RWPE2 (cell line): ENCODE measurements around the gene TNFSF8.

Experiments
- ATAC-seq: fragments of 200-7000 bp; cut with Tn5 transposase; 3 replicates; pipeline ENCODE4 v1.9.1; 2021; ENCODE audit warnings: low read depth
- DNase-seq: peaks from one replicate; pipeline ENCODE4 v3.0.0-alpha.2; 2020; ENCODE audit warnings: low spot score
- H3K27ac ChIP-seq: fragments of 450-650 bp; 2 replicates; pipeline ENCODE4 v1.5.1; 2017; ENCODE audit warnings: mild to moderate bottlenecking; ENCODE audit not compliant: poor library complexity, severe bottlenecking
- H3K27me3 ChIP-seq: fragments of 250-450 bp; sonication (Bioruptor Pico); 2 replicates; pipeline ENCODE4 v1.5.1; 2021; ENCODE audit warnings: mild to moderate bottlenecking, moderate library complexity; ENCODE audit not compliant: insufficient read depth, poor library complexity, severe bottlenecking
- H3K36me3 ChIP-seq: fragments of 250-450 bp; sonication (Bioruptor Pico); 2 replicates; pipeline ENCODE4 v1.5.1; 2020; ENCODE audit warnings: low read depth, mild to moderate bottlenecking, moderate library complexity
- H3K4me1 ChIP-seq: fragments of 250-450 bp; sonication (Bioruptor Pico); 2 replicates; pipeline ENCODE4 v1.5.1; 2021; ENCODE audit warnings: mild to moderate bottlenecking, moderate library complexity; ENCODE audit not compliant: insufficient read depth, poor library complexity, severe bottlenecking
- H3K4me3 ChIP-seq: fragments of 250-450 bp; sonication (Bioruptor Pico); 2 replicates; pipeline ENCODE4 v1.5.1; 2021; ENCODE audit warnings: mild to moderate bottlenecking, moderate library complexity; ENCODE audit not compliant: severe bottlenecking
- H3K9me3 ChIP-seq: fragments of 250-450 bp; sonication (Bioruptor Pico); 2 replicates; pipeline ENCODE4 v1.5.1; 2021; ENCODE audit warnings: mild to moderate bottlenecking, moderate library complexity; ENCODE audit not compliant: severe bottlenecking
- CTCF ChIP-seq: fragments of 450-650 bp; IDR thresholded peaks from one replicate; pipeline ENCODE4 v1.5.1; 2017; ENCODE audit warnings: mild to moderate bottlenecking, moderate library complexity; ENCODE audit not compliant: poor library complexity, severe bottlenecking

Gene TNFSF8

GRCh38 chr9:114878879-114879564 is 51.4 kb downstream of the TNFSF8 start:
- no peak for TF ChIP-seq CTCF
- peaks cover 3% of the 10 kb centered on the region for H3K4me1 ChIP-seq
- H3K4me3 ChIP-seq: no peak overlapping the region
- H3K27me3 ChIP-seq: no peaks in the 10 kb centered on the region
- H3K27ac ChIP-seq: no peak overlapping the region
- no peak for ATAC-seq
- H3K9me3 ChIP-seq: peaks cover 3% of the 10 kb centered on the region
- H3K36me3 ChIP-seq: no peaks in the 10 kb centered on the region
- no peak for DNase-seq

- Histone ChIP-seq H3K27me3 (no peaks in the 10 kb centered on the region), H3K27ac (no peak overlapping the region), H3K36me3 (no peaks in the 10 kb centered on the region), H3K9me3 (peaks cover 3% of the 10 kb centered on the region), H3K4me1 (no peaks in the 10 kb centered on the region), H3K4me3 (no peak overlapping the region)
- ATAC-seq (no peak), DNase-seq (no peak)
- no peak for TF ChIP-seq CTCF
Observed at GRCh38 chr9:114869845-114870244, 60.5 kb downstream of the TNFSF8 start.

GRCh38 chr9:114869378-114869777 is 61.0 kb downstream of the TNFSF8 start:
- H3K27ac ChIP-seq: no peak overlapping the region
- no peak for TF ChIP-seq CTCF
- H3K4me1 ChIP-seq: no peaks in the 10 kb centered on the region
- H3K27me3 ChIP-seq: no peaks in the 10 kb centered on the region
- no peaks in the 10 kb centered on the region for H3K36me3 ChIP-seq
- peaks cover 3% of the 10 kb centered on the region for H3K9me3 ChIP-seq
- no peak for DNase-seq
- ATAC-seq: no peak
- no peak overlapping the region for H3K4me3 ChIP-seq

- TF ChIP-seq CTCF: no peak
- H3K4me3 ChIP-seq: no peak overlapping the region
- no peak overlapping the region for H3K27ac ChIP-seq
- no peaks in the 10 kb centered on the region for H3K36me3 ChIP-seq
- no peaks in the 10 kb centered on the region for H3K27me3 ChIP-seq
- no peak for DNase-seq
- ATAC-seq: no peak
- H3K4me1 ChIP-seq: no peaks in the 10 kb centered on the region
- H3K9me3 ChIP-seq: peaks cover 3% of the 10 kb centered on the region
Observed at GRCh38 chr9:114867327-114867726, 63.1 kb downstream of the TNFSF8 start.

- no peak for TF ChIP-seq CTCF
- no peaks in the 10 kb centered on the region for H3K4me1 ChIP-seq
- H3K4me3 ChIP-seq: no peak overlapping the region
- no peak for ATAC-seq
- no peak for DNase-seq
- no peaks in the 10 kb centered on the region for H3K36me3 ChIP-seq
- peaks cover 3% of the 10 kb centered on the region for H3K9me3 ChIP-seq
- no peaks in the 10 kb centered on the region for H3K27me3 ChIP-seq
- H3K27ac ChIP-seq: no peak overlapping the region
Observed at GRCh38 chr9:114864471-114864870, 65.9 kb downstream of the TNFSF8 start.
